22Rv1 (cell line): ENCODE results near the gene CBLN4.
A peak's percentile ranks its signal among the peaks of the same experiment; 100 is the strongest.

Experiments
- H3K27ac ChIP-seq: fragments of 450-650 bp; 2 replicates; pipeline ENCODE4 v1.5.1; 2017
- CTCF ChIP-seq: fragments of 450-650 bp; IDR thresholded peaks from 2 replicates; pipeline ENCODE4 v1.5.1; 2017; ENCODE audit warnings: mild to moderate bottlenecking
- ZFX ChIP-seq: fragments of 450-650 bp; IDR thresholded peaks from 2 replicates; pipeline ENCODE4 v1.6.1; 2017; ENCODE audit warnings: antibody characterized with exemption, borderline replicate concordance

CBLN4 gene

GRCh38 chr20:55978550-55978949, 26.8 kb downstream of the CBLN4 start:
- no peak overlapping the region for H3K27ac ChIP-seq
- TF ChIP-seq CTCF (no peak), ZFX (no peak)

GRCh38 chr20:55977690-55978459, 27.4 kb downstream of the CBLN4 start:
- no peak overlapping the region for H3K27ac ChIP-seq
- TF ChIP-seq ZFX (no peak), CTCF (no peak)

- no peak for TF ChIP-seq CTCF
- TF ChIP-seq ZFX: no peak
- H3K27ac ChIP-seq: no peak overlapping the region
Observed at GRCh38 chr20:55974491-55975202, 30.7 kb downstream of the CBLN4 start.

GRCh38 chr20:55964790-55965189, 40.5 kb downstream of the CBLN4 start:
- no peak for TF ChIP-seq CTCF
- TF ChIP-seq ZFX: no peak
- no peak overlapping the region for H3K27ac ChIP-seq

GRCh38 chr20:55961376-55962330, 43.7 kb downstream of the CBLN4 start:
- H3K27ac ChIP-seq: peak overlapping the region; percentile 32; the same call in 1 of the 2 replicates
- no peak for TF ChIP-seq CTCF
- TF ChIP-seq ZFX: no peak

GRCh38 chr20:55953201-55953600, 52.1 kb downstream of the CBLN4 start:
- H3K27ac ChIP-seq: no peak overlapping the region
- TF ChIP-seq ZFX: no peak
- no peak for TF ChIP-seq CTCF
